ENCODE measurements around the gene SHISA9.

Gene SHISA9

GRCh38 chr16:12975766-12976165, 74.4 kb downstream of the SHISA9 start:
- no peak overlapping the region for H3K4me3 ChIP-seq (ENCODE audit: low read depth, low read length)
- DNase-seq (ENCODE audit: low read depth): no peak
- no peak for TF ChIP-seq CTCF (IDR thresholded peaks at IDR 0.05; ENCODE audit: low read depth, low read length)
- no peak for TF ChIP-seq POLR2A (IDR thresholded peaks at IDR 0.05; ENCODE audit: extremely low read depth, insufficient read length)
- no peak for TF ChIP-seq MAX (IDR thresholded peaks at IDR 0.05; ENCODE audit: low read depth, low read length)
- TF ChIP-seq MYC (IDR thresholded peaks at IDR 0.05; ENCODE audit: low read depth, low read length): no peak

DNA sequence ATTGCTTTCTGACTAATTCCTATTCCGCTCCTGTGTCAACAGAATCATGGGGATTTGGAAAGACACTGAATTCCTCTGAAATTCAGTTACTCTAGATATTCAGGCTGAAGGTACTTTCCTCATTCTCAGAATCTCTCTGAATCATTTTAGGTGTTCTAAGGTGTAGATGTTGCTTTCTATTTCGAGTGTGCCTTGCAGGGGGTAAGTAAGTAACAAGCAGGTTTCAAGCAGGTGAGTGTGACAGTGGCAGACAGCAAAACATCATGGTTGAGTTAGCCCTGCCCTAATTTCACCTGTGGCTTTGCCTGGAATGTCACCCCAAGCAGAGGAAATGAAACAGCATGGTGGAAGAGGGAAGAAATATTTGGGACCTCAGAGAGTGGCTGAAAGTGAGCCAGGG, 75.1 kb downstream of the SHISA9 start:
- TF ChIP-seq MYC (IDR thresholded peaks at IDR 0.05; ENCODE audit: low read depth, low read length): no peak
- no peak for TF ChIP-seq CTCF (IDR thresholded peaks at IDR 0.05; ENCODE audit: low read depth, low read length)
- no peak for TF ChIP-seq MAX (IDR thresholded peaks at IDR 0.05; ENCODE audit: low read depth, low read length)
- TF ChIP-seq POLR2A (IDR thresholded peaks at IDR 0.05; ENCODE audit: extremely low read depth, insufficient read length): no peak
- H3K4me3 ChIP-seq (ENCODE audit: low read depth, low read length): no peak overlapping the region
- no peak for DNase-seq (ENCODE audit: low read depth)

GRCh38 chr16:12976936-12977335, 75.5 kb downstream of the SHISA9 start:
- TF ChIP-seq CTCF (IDR thresholded peaks at IDR 0.05; ENCODE audit: low read depth, low read length) (no peak), MYC (IDR thresholded peaks at IDR 0.05; ENCODE audit: low read depth, low read length) (no peak), POLR2A (IDR thresholded peaks at IDR 0.05; ENCODE audit: extremely low read depth, insufficient read length) (no peak), MAX (IDR thresholded peaks at IDR 0.05; ENCODE audit: low read depth, low read length) (no peak)
- no peak for DNase-seq (ENCODE audit: low read depth)
- no peak overlapping the region for H3K4me3 ChIP-seq (ENCODE audit: low read depth, low read length)

- DNase-seq (ENCODE audit: low read depth): no peak
- TF ChIP-seq MAX (IDR thresholded peaks at IDR 0.05; ENCODE audit: low read depth, low read length): no peak
- TF ChIP-seq CTCF (IDR thresholded peaks at IDR 0.05; ENCODE audit: low read depth, low read length): no peak
- no peak for TF ChIP-seq MYC (IDR thresholded peaks at IDR 0.05; ENCODE audit: low read depth, low read length)
- TF ChIP-seq POLR2A (IDR thresholded peaks at IDR 0.05; ENCODE audit: extremely low read depth, insufficient read length): no peak
- H3K4me3 ChIP-seq (ENCODE audit: low read depth, low read length): no peak overlapping the region
These were observed 84.1 kb downstream of the SHISA9 start for GRCh38 chr16:12985516-12985915.

DNA sequence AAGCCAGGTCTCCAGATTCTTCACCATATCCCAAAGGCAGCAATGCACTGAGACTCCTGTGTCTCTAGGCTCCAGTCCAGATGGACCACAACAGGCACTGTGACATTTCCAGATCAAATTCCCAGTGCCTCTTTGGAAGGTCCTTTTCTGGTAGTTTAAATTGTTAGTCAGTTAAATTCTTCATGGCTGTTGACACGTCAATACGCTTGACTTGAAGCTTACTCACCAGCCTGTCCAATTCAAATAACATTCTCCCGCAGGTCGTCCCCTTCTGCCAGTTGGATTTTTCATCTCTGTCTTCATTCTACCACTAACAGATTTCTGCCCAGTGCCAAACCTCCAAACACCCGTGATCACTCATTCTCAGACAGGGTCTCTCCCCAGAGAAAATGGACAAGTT, 86.7 kb downstream of the SHISA9 start:
- TF ChIP-seq MAX (IDR thresholded peaks at IDR 0.05; ENCODE audit: low read depth, low read length) (no peak), MYC (IDR thresholded peaks at IDR 0.05; ENCODE audit: low read depth, low read length) (no peak), CTCF (IDR thresholded peaks at IDR 0.05; ENCODE audit: low read depth, low read length) (no peak), POLR2A (IDR thresholded peaks at IDR 0.05; ENCODE audit: extremely low read depth, insufficient read length) (no peak)
- no peak for DNase-seq (ENCODE audit: low read depth)
- no peak overlapping the region for H3K4me3 ChIP-seq (ENCODE audit: low read depth, low read length)

GRCh38 chr16:12992066-12992465, 90.7 kb downstream of the SHISA9 start:
- no peak overlapping the region for H3K4me3 ChIP-seq (ENCODE audit: low read depth, low read length)
- no peak for DNase-seq (ENCODE audit: low read depth)
- TF ChIP-seq CTCF (IDR thresholded peaks at IDR 0.05; ENCODE audit: low read depth, low read length) (no peak), POLR2A (IDR thresholded peaks at IDR 0.05; ENCODE audit: extremely low read depth, insufficient read length) (no peak), MYC (IDR thresholded peaks at IDR 0.05; ENCODE audit: low read depth, low read length) (no peak), MAX (IDR thresholded peaks at IDR 0.05; ENCODE audit: low read depth, low read length) (no peak)

Measured in NB4 (cell line).